CD8-positive, alpha-beta memory T cell (primary cell): ENCODE results near the gene P2RX5. TPM values are rescaled to one million over a fixed set of nuclear protein-coding genes. Genes with fewer than 3 reads are reported as not detected.
A peak's percentile ranks its signal among the peaks of the same experiment; 100 is the strongest.
"Not testable (repeated sequence)": the region's sequence is repeated elsewhere in the genome, so short reads cannot be mapped to it uniquely, and the experiment has no call there.

ENCODE experiments used
- CTCF ChIA-PET: fragments of 350-600 bp; sonication (Branson Sonifier 250); formaldehyde crosslinking; loops from one replicate; lab custom pipeline; 2021; ENCODE audit warnings: antibody characterized with exemption; lab: Charles Lee
- POLR2A ChIA-PET: fragments of 350-600 bp; sonication (Branson Sonifier 250); formaldehyde crosslinking; loops from one replicate; lab custom pipeline; 2021; ENCODE audit warnings: antibody characterized with exemption; lab: Charles Lee
- DNase-seq, 5 donors: peaks; one replicate each; pipeline versions ENCODE4 v3.0.0 to v3.0.0-alpha.2; 2020 to 2022; ENCODE audit warnings: mixed read lengths in 1 of 5
- H3K27ac ChIP-seq: one replicate; pipeline ENCODE4 v1.7.0; 2013; ENCODE audit warnings: low read depth, mild to moderate bottlenecking, low read length, moderate library complexity
- H3K27me3 ChIP-seq: 2 replicates; pipeline ENCODE4 v1.7.0; 2013; ENCODE audit warnings: low read length, mild to moderate bottlenecking; ENCODE audit not compliant: insufficient read depth, poor library complexity, severe bottlenecking
- H3K36me3 ChIP-seq: 2 replicates; pipeline ENCODE4 v1.7.0; 2013; ENCODE audit warnings: mild to moderate bottlenecking, low read length, moderate library complexity; ENCODE audit not compliant: insufficient read depth
- H3K4me1 ChIP-seq: 2 replicates; pipeline ENCODE4 v1.7.0; 2013; ENCODE audit warnings: mild to moderate bottlenecking, low read length, moderate library complexity; ENCODE audit not compliant: insufficient read depth
- H3K4me3 ChIP-seq: 2 replicates; pipeline ENCODE4 v1.7.0; 2013; ENCODE audit warnings: mild to moderate bottlenecking, low read length
- H3K9me3 ChIP-seq: 2 replicates; pipeline ENCODE4 v1.7.0; 2013; ENCODE audit warnings: mild to moderate bottlenecking, low read length
- H3K27ac Mint-ChIP-seq, 8 donors: one replicate each; pipeline ENCODE4 v1.8.0; 2020 to 2021; ENCODE audit warnings: mixed read lengths in 8 of 8, mild to moderate bottlenecking in 6 of 8, inconsistent platforms in 3 of 8, moderate library complexity in 3 of 8
- H3K27me3 Mint-ChIP-seq, 2 donors: one replicate each; pipeline ENCODE4 v1.8.0; 2020 to 2021; ENCODE audit warnings: mixed read lengths in 2 of 2, mild to moderate bottlenecking in 1 of 2, moderate library complexity in 1 of 2
- H3K36me3 Mint-ChIP-seq, 3 donors: one replicate each; pipeline ENCODE4 v1.8.0; 2020 to 2021; ENCODE audit warnings: mixed read lengths in 3 of 3, inconsistent platforms in 1 of 3, mild to moderate bottlenecking in 1 of 3
- H3K4me1 Mint-ChIP-seq, 3 donors: one replicate each; pipeline ENCODE4 v1.8.0; 2020 to 2021; ENCODE audit warnings: mixed read lengths in 3 of 3, inconsistent platforms in 1 of 3, mild to moderate bottlenecking in 1 of 3
- H3K4me3 Mint-ChIP-seq, 7 donors: one replicate each; pipeline ENCODE4 v1.8.0; 2020 to 2021; ENCODE audit warnings: mixed read lengths in 7 of 7, mild to moderate bottlenecking in 6 of 7, moderate library complexity in 4 of 7, inconsistent platforms in 2 of 7
- H3K9me3 Mint-ChIP-seq, 5 donors: one replicate each; pipeline ENCODE4 v1.8.0; 2020 to 2022; ENCODE audit warnings: mixed read lengths in 5 of 5, mild to moderate bottlenecking in 3 of 5, moderate library complexity in 2 of 5, inconsistent platforms in 1 of 5
- polyA plus RNA-seq: library from polyadenylated mRNA; unstranded; fragments of 300-500 nt; fragmentation: Illumina TruSeq; gene quantifications from one replicate; pipeline ENCODE4 v1.2.3, GENCODE V29; 2021
- total RNA-seq, 2 experiments: library from RNA; stranded (reverse); gene quantifications; one replicate each; pipeline ENCODE4 v1.2.3, GENCODE V29; 2021

Gene P2RX5
- total and polyA plus RNA-seq, 3 experiments from 2014 or later, result 9.8 to 37.4 (median 12.0) TPM

DNA sequence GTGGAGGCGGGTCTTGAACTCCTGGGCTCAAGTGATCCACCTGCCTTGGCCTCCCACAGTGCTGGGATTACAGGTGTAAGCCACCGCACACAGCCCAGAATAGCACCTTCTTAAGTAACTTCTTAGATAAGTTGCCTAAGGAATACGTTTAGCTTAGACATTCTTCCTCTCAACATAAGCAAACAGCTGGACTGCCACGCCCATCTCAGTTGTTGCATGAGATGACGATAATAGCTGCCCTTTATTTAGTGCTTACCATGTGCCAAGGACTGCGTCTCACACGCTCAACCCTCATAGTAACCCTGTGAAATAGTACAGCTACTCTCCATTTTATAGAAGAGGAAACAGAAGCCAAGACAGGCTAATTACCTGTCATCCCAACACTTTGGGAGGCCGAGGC, 39.6 kb upstream of the P2RX5 start:
- DNase-seq, result no peak
- Mint-ChIP-seq H3K27me3 (peaks cover 0 to 4% of the 10 kb centered on the region in 2 donors), H3K9me3 (no peaks in the 10 kb centered on the region), H3K4me1 (peaks cover 27 to 33% (median 30%) of the 10 kb centered on the region in 3 donors), H3K27ac (no peak overlapping the region), H3K4me3 (no peak overlapping the region), H3K36me3 (peaks cover 0 to 21% (median 0%) of the 10 kb centered on the region in 3 donors)
- Histone ChIP-seq H3K27ac (no peak overlapping the region), H3K27me3 (no peaks in the 10 kb centered on the region), H3K36me3 (no peaks in the 10 kb centered on the region), H3K4me3 (no peak overlapping the region), H3K9me3 (no peaks in the 10 kb centered on the region), H3K4me1 (peaks cover 27% of the 10 kb centered on the region)
- ChIA-PET POLR2A (interaction anchor here (0.6 kb wide), 1 partner anchor 16 kb away, joined by 4 read pairs; no protein-coding TSS in a partner anchor), CTCF (interaction anchor here (0.9 to 8.7 kb wide), 7 partner anchors 9 to 122 kb away, joined by 3 to 206 read pairs (median 4); partner anchors contain the start of gene NCBP3)

DNA sequence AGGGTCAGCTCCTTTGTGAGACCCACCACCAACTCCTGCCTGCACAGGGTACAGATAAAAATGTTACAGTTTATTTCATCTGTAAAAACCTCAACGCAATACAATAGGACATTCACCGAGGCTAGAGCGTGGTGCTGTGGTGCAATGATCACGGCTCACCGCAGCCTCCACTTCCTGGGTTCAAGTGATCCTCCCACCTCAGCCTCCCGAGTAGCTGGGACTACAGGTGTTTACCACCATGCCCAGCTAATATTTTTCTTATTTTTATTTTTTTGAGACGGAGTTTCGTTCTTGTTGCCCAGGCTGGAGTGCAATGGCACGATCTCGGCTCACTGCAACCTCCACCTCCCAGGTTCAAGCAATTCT, 38.9 kb upstream of the P2RX5 start:
- not testable (repeated sequence) for H3K27me3 Mint-ChIP-seq, DNase-seq, H3K27me3 ChIP-seq, H3K4me3 Mint-ChIP-seq, H3K9me3 Mint-ChIP-seq, H3K36me3 ChIP-seq, H3K27ac Mint-ChIP-seq, H3K4me3 ChIP-seq, H3K9me3 ChIP-seq, H3K27ac ChIP-seq
- Mint-ChIP-seq H3K36me3 (peaks cover 0 to 19% (median 0%) of the 10 kb centered on the region in 3 donors), H3K4me1 (peaks cover 24 to 27% (median 26%) of the 10 kb centered on the region in 3 donors)
- ChIA-PET POLR2A (interaction anchor here (0.6 kb wide), 1 partner anchor 16 kb away, joined by 4 read pairs; no protein-coding TSS in a partner anchor), CTCF (interaction anchor here (0.9 to 8.7 kb wide), 7 partner anchors 9 to 123 kb away, joined by 3 to 206 read pairs (median 4); partner anchors contain the start of gene NCBP3)
- H3K4me1 ChIP-seq, result peaks cover 24% of the 10 kb centered on the region

GRCh38 chr17:3732210-3732621, 36.3 kb upstream of the P2RX5 start:
- no peaks in the 10 kb centered on the region for H3K4me1 ChIP-seq
- Mint-ChIP-seq H3K4me1 (peaks cover 0 to under 1% (median 0%) of the 10 kb centered on the region in 3 donors), H3K36me3 (peaks cover 0 to 24% (median 0%) of the 10 kb centered on the region in 3 donors), H3K4me3 (no peak overlapping the region), H3K27me3 (peaks cover 0 to 2% of the 10 kb centered on the region in 2 donors), H3K9me3 (no peaks in the 10 kb centered on the region), H3K27ac (no peak overlapping the region)
- H3K4me3 ChIP-seq, result no peak overlapping the region
- H3K36me3 ChIP-seq, result no peaks in the 10 kb centered on the region
- POLR2A ChIA-PET, result no interaction called here
- H3K9me3 ChIP-seq, result no peaks in the 10 kb centered on the region
- H3K27me3 ChIP-seq, result no peaks in the 10 kb centered on the region
- no peak overlapping the region for H3K27ac ChIP-seq
- CTCF ChIA-PET, result interaction anchor here (0.8 kb wide), 1 partner anchor 33 kb away, joined by 3 read pairs; no protein-coding TSS in a partner anchor
- DNase-seq, result no peak

GRCh38 chr17:3730881-3731429, 35.0 kb upstream of the P2RX5 start:
- peaks cover 0 to under 1% (median 0%) of the 10 kb centered on the region in 3 donors for H3K4me1 Mint-ChIP-seq
- H3K36me3 ChIP-seq, result no peaks in the 10 kb centered on the region
- no peak overlapping the region for H3K27ac Mint-ChIP-seq
- no peak for DNase-seq
- H3K27me3 Mint-ChIP-seq, result no peaks in the 10 kb centered on the region
- H3K9me3 Mint-ChIP-seq, result no peaks in the 10 kb centered on the region
- H3K4me3 Mint-ChIP-seq, result no peak overlapping the region
- no peaks in the 10 kb centered on the region for H3K9me3 ChIP-seq
- CTCF ChIA-PET, result no interaction called here
- H3K4me1 ChIP-seq, result no peaks in the 10 kb centered on the region
- no peaks in the 10 kb centered on the region for H3K27me3 ChIP-seq
- no peak overlapping the region for H3K27ac ChIP-seq
- POLR2A ChIA-PET, result no interaction called here
- no peak overlapping the region for H3K4me3 ChIP-seq
- peaks cover 0 to 29% (median 0%) of the 10 kb centered on the region in 3 donors for H3K36me3 Mint-ChIP-seq

- ChIA-PET CTCF (interaction anchor here (1.1 to 4.7 kb wide), 3 partner anchors 8 to 116 kb away, joined by 4 to 23 read pairs (median 4); partner anchors contain the start of gene NCBP3), POLR2A (no interaction called here)
- H3K9me3 Mint-ChIP-seq, result no peaks in the 10 kb centered on the region
- peaks cover 0 to 10% (median 4%) of the 10 kb centered on the region in 3 donors for H3K4me1 Mint-ChIP-seq
- peaks cover 0 to 37% (median 0%) of the 10 kb centered on the region in 3 donors for H3K36me3 Mint-ChIP-seq
- no peaks in the 10 kb centered on the region for H3K9me3 ChIP-seq
- no peaks in the 10 kb centered on the region for H3K27me3 ChIP-seq
- H3K27ac ChIP-seq, result no peak overlapping the region
- DNase-seq, result no peak
- no peak overlapping the region for H3K27ac Mint-ChIP-seq
- no peaks in the 10 kb centered on the region for H3K27me3 Mint-ChIP-seq
- H3K4me3 ChIP-seq, result no peak overlapping the region
- no peaks in the 10 kb centered on the region for H3K36me3 ChIP-seq
- H3K4me1 ChIP-seq, result no peaks in the 10 kb centered on the region
- H3K4me3 Mint-ChIP-seq, result no peak overlapping the region
These were observed 33.9 kb upstream of the P2RX5 start for GRCh38 chr17:3729881-3730280.

- Mint-ChIP-seq H3K36me3 (peaks cover 0 to 36% (median 0%) of the 10 kb centered on the region in 3 donors), H3K4me1 (peaks cover 7 to 19% (median 12%) of the 10 kb centered on the region in 3 donors), H3K4me3 (peak overlapping the region in 1 of 7 donors; percentile 45)
- CTCF ChIA-PET, result interaction anchor here (4.7 kb wide), 1 partner anchor 10 kb away, joined by 23 read pairs; no protein-coding TSS in a partner anchor
- H3K27ac ChIP-seq, POLR2A ChIA-PET, H3K36me3 ChIP-seq, H3K4me1 ChIP-seq, H3K9me3 ChIP-seq, H3K27me3 ChIP-seq, H3K27ac Mint-ChIP-seq, H3K4me3 ChIP-seq, DNase-seq, H3K9me3 Mint-ChIP-seq, H3K27me3 Mint-ChIP-seq: not testable (repeated sequence)
These were observed 32.1 kb upstream of the P2RX5 start for GRCh38 chr17:3728099-3728498.

DNA sequence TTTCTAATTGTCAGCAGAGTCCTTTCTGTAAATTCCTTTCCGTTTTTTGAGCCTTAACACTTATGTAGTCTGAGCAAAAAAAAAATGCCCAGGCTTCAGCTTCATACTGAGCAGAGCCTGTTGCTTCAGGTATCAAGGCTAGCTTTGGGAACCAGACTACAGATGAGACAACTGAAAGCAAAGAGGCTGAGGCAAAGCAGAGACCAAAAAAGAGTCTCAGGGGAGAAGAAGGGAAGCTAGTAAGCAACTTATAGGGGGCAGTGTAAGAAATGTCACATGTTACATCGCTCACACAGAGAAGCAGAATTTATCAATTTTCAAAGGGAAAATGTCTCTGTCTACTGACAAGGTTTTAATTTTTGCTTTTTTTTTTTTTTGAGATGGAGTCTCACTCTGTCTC, 31.1 kb upstream of the P2RX5 start:
- POLR2A ChIA-PET, result no interaction called here
- no peak overlapping the region for H3K4me3 ChIP-seq
- peaks cover 0 to 42% (median 0%) of the 10 kb centered on the region in 3 donors for H3K36me3 Mint-ChIP-seq
- no peaks in the 10 kb centered on the region for H3K27me3 ChIP-seq
- H3K36me3 ChIP-seq, result no peaks in the 10 kb centered on the region
- no peaks in the 10 kb centered on the region for H3K9me3 ChIP-seq
- H3K27ac Mint-ChIP-seq, result no peak overlapping the region
- peaks cover 13% of the 10 kb centered on the region for H3K4me1 ChIP-seq
- H3K27ac ChIP-seq, result no peak overlapping the region
- H3K9me3 Mint-ChIP-seq, result no peaks in the 10 kb centered on the region
- peaks cover 15 to 28% (median 22%) of the 10 kb centered on the region in 3 donors for H3K4me1 Mint-ChIP-seq
- DNase-seq, result no peak
- CTCF ChIA-PET, result interaction anchor here (1.2 to 4.7 kb wide), 4 partner anchors 8 to 101 kb away, joined by 3 to 23 read pairs (median 4); no protein-coding TSS in a partner anchor
- H3K27me3 Mint-ChIP-seq, result no peaks in the 10 kb centered on the region
- H3K4me3 Mint-ChIP-seq, result no peak overlapping the region
